ENCODE results near the gene UGT1A4. TPM values are rescaled to one million over a fixed set of nuclear protein-coding genes. Genes with fewer than 3 reads are reported as not detected.

The UGT1A4 gene
- total and polyA plus RNA-seq, 2 of the 8 experiments (the other 6 are each of a cell fraction or from before 2014, with no cell fraction given) = not detected

DNA sequence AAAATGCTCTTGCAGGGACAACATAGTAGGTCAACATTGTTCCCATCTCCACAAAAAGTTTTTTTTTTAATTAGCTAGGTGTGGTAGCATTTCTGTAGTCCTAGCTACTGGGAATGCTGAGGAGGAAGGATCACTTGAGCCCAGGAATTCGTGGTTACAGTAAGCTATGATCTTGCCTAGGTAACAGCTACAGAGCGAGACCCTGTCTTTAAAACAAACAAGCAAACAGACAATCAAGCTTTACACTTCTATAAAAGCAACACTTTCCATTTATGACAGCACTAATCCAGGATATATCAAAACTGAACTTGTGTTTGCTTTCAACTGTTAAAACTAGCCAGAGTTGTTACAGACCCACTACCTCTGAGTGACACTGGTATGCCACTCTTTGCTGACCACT lies 22.3 kb downstream of the UGT1A4 start:
- no peak overlapping the region for H3K18ac ChIP-seq (ENCODE audit: extremely low read depth, low read length)
- H3K9me3 ChIP-seq (ENCODE audit: insufficient read depth in 2 of 2, low read depth in 1 of 2, low read length in 1 of 2) = peaks cover 0 to 15% of the 10 kb centered on the region in 2 experiments; a peak in 2 of 4 replicates
- no peak overlapping the region for H2AFZ ChIP-seq (ENCODE audit: low read length)
- no peak overlapping the region for H2BK5ac ChIP-seq (ENCODE audit: low read depth, low read length)
- CTCF ChIA-PET (ENCODE audit: partially characterized antibody) = interaction anchor here (0.7 kb wide), 1 partner anchor 28 kb away, joined by 5 read pairs; no protein-coding TSS in a partner anchor
- no peaks in the 10 kb centered on the region for H3K79me2 ChIP-seq (ENCODE audit: control insufficient read depth in 1 of 2, insufficient read depth in 2 of 2, low read length in 2 of 2)
- no peak overlapping the region for H2BK120ac ChIP-seq (replicated peaks; ENCODE audit: low read depth, low read length)
- H3K36me3 ChIP-seq (ENCODE audit: control insufficient read depth in 2 of 4, insufficient read depth in 4 of 4, low read length in 3 of 4) = no peaks in the 10 kb centered on the region
- H3K4me2 ChIP-seq (ENCODE audit: insufficient read depth in 1 of 2, low read depth in 2 of 2, low read length in 2 of 2) = no peak overlapping the region
- H2BK12ac ChIP-seq (ENCODE audit: low read depth, low read length) = no peak overlapping the region
- H2BK15ac ChIP-seq (ENCODE audit: low read length) = no peak overlapping the region
- no peak overlapping the region for H3K23ac ChIP-seq (ENCODE audit: insufficient read length)
- POLR2A ChIA-PET (ENCODE audit: partially characterized antibody) = no interaction called here
- H3K56ac ChIP-seq (replicated peaks; ENCODE audit: insufficient read length, low read depth, low read length) = no peak overlapping the region
- no peak overlapping the region for H4K8ac ChIP-seq (ENCODE audit: extremely low read depth, insufficient read depth, low read length)
- no peak overlapping the region for H3K4ac ChIP-seq (replicated peaks; ENCODE audit: insufficient read length, low read depth, low read length)
- no peaks in the 10 kb centered on the region for H4K20me1 ChIP-seq (replicated peaks in 1 of 2; ENCODE audit: control insufficient read depth in 1 of 2, insufficient read depth in 2 of 2, low read length in 2 of 2)
- no peak overlapping the region for H3K27ac ChIP-seq (ENCODE audit: low read depth, low read length)
- H2BK20ac ChIP-seq (ENCODE audit: low read length) = no peak overlapping the region
- no peak overlapping the region for H2AK5ac ChIP-seq (ENCODE audit: low read depth, low read length)
- TF ChIP-seq TAF1 (IDR thresholded peaks at IDR 0.05; ENCODE audit: low read depth, low read length) = no peak
- TF ChIP-seq SIRT6 (IDR thresholded peaks at IDR 0.05; ENCODE audit: low read length) = no peak
- no peak for TF ChIP-seq BRCA1 (IDR thresholded peaks at IDR 0.05; ENCODE audit: low read depth, low read length)
- TF ChIP-seq POLR2AphosphoS5 (IDR thresholded peaks at IDR 0.05; ENCODE audit: low read depth, low read length) = no peak
- no peak for TF ChIP-seq JUN (IDR thresholded peaks at IDR 0.05; ENCODE audit: low read depth, low read length)
- no peaks in the 10 kb centered on the region for H3K79me1 ChIP-seq (ENCODE audit: low read depth, low read length)
- no peak overlapping the region for H4K5ac ChIP-seq (ENCODE audit: insufficient read length, low read depth, low read length)
- H3K4me3 ChIP-seq (ENCODE audit: extremely low read depth in 1 of 4, insufficient read depth in 2 of 4, low read depth in 3 of 4, low read length in 4 of 4) = no peak overlapping the region
- no peaks in the 10 kb centered on the region for H3K4me1 ChIP-seq (replicated peaks in 1 of 4; ENCODE audit: control insufficient read depth in 3 of 4, insufficient read depth in 4 of 4, low read length in 3 of 4)
- WGBS, 2 experiments (ENCODE audit: extremely low coverage in 1 of 2, insufficient coverage in 1 of 2, insufficient read length in 1 of 2, insufficient replicate concordance in 2 of 2, low coverage in 1 of 2, low lambda C conversion rate in 2 of 2, missing lambda C conversion rate in 1 of 2) = 82% methylated on average over 2 of the region's 2 CpGs; no CpG with 5 or more reads in 1 of the 2 experiments
- no peak overlapping the region for H3K9ac ChIP-seq (replicated peaks in 1 of 4; ENCODE audit: extremely low read depth in 1 of 4, low read depth in 3 of 4, low read length in 3 of 4)
- no peak for DNase-seq (ENCODE audit: low read depth in 1 of 2, low spot score in 2 of 2)
- H3K23me2 ChIP-seq (ENCODE audit: low read depth, low read length) = no peaks in the 10 kb centered on the region
- H4K91ac ChIP-seq (replicated peaks; ENCODE audit: insufficient read length, low read length) = no peak overlapping the region
- H3K14ac ChIP-seq (ENCODE audit: insufficient read length) = no peak overlapping the region
- no peak for FAIRE-seq
- no peaks in the 10 kb centered on the region for H3K27me3 ChIP-seq (replicated peaks in 1 of 4; ENCODE audit: control insufficient read depth in 3 of 4, extremely low read depth in 1 of 4, insufficient read depth in 3 of 4, low read length in 3 of 4)
